Measurements from ENCODE around the gene NFATC4.

The NFATC4 gene

GRCh38 chr14:24422261-24422660 lies 54.3 kb downstream of the NFATC4 start:
- Mint-ChIP-seq H3K27me3 (peaks cover 16% of the 10 kb centered on the region), H3K9me3 (no peaks in the 10 kb centered on the region), H3K27ac (no peak overlapping the region), H3K4me1 (ENCODE audit: low read depth) (peaks cover 21% of the 10 kb centered on the region), H3K36me3 (ENCODE audit: low read depth) (no peaks in the 10 kb centered on the region), H3K4me3 (no peak overlapping the region)
- intact Hi-C loops (cut with micrococcal nuclease) = no loop called here

GRCh38 chr14:24422694-24423601 lies 55.0 kb downstream of the NFATC4 start:
- no peak overlapping the region for H3K4me3 Mint-ChIP-seq
- intact Hi-C loops (cut with micrococcal nuclease) = no loop called here
- peaks cover 21% of the 10 kb centered on the region for H3K4me1 Mint-ChIP-seq (ENCODE audit: low read depth)
- no peaks in the 10 kb centered on the region for H3K36me3 Mint-ChIP-seq (ENCODE audit: low read depth)
- no peaks in the 10 kb centered on the region for H3K9me3 Mint-ChIP-seq
- H3K27ac Mint-ChIP-seq = no peak overlapping the region
- peaks cover 19% of the 10 kb centered on the region for H3K27me3 Mint-ChIP-seq

- H3K9me3 Mint-ChIP-seq = no peaks in the 10 kb centered on the region
- peaks cover 40% of the 10 kb centered on the region for H3K4me1 Mint-ChIP-seq (ENCODE audit: low read depth)
- no peak overlapping the region for H3K27ac Mint-ChIP-seq
- H3K36me3 Mint-ChIP-seq (ENCODE audit: low read depth) = peaks cover 11% of the 10 kb centered on the region
- H3K4me3 Mint-ChIP-seq = no peak overlapping the region
- peaks cover 9% of the 10 kb centered on the region for H3K27me3 Mint-ChIP-seq
- intact Hi-C loops (cut with micrococcal nuclease) = no loop called here
Measured at GRCh38 chr14:24425704-24426103, 57.7 kb downstream of the NFATC4 start.

GRCh38 chr14:24426150-24426911 lies 58.3 kb downstream of the NFATC4 start:
- Mint-ChIP-seq H3K4me1 (ENCODE audit: low read depth) (peaks cover 46% of the 10 kb centered on the region), H3K4me3 (no peak overlapping the region), H3K27ac (peak overlapping the region; percentile 57), H3K27me3 (peaks cover 9% of the 10 kb centered on the region), H3K36me3 (ENCODE audit: low read depth) (peaks cover 17% of the 10 kb centered on the region), H3K9me3 (no peaks in the 10 kb centered on the region)
- intact Hi-C loops (cut with micrococcal nuclease) = no loop called here

- no peak overlapping the region for H3K4me3 Mint-ChIP-seq
- H3K9me3 Mint-ChIP-seq = no peaks in the 10 kb centered on the region
- peaks cover 53% of the 10 kb centered on the region for H3K4me1 Mint-ChIP-seq (ENCODE audit: low read depth)
- H3K27ac Mint-ChIP-seq = peak overlapping the region; percentile 57
- intact Hi-C loops (cut with micrococcal nuclease) = no loop called here
- H3K36me3 Mint-ChIP-seq (ENCODE audit: low read depth) = peaks cover 24% of the 10 kb centered on the region
- peaks cover 7% of the 10 kb centered on the region for H3K27me3 Mint-ChIP-seq
Measured at GRCh38 chr14:24426912-24427536, 59.0 kb downstream of the NFATC4 start.

GRCh38 chr14:24427537-24428508 lies 59.8 kb downstream of the NFATC4 start:
- intact Hi-C loops (cut with micrococcal nuclease) = no loop called here
- peaks cover 55% of the 10 kb centered on the region for H3K4me1 Mint-ChIP-seq (ENCODE audit: low read depth)
- H3K9me3 Mint-ChIP-seq = no peaks in the 10 kb centered on the region
- H3K36me3 Mint-ChIP-seq (ENCODE audit: low read depth) = peaks cover 32% of the 10 kb centered on the region
- peak overlapping the region; percentile 57 for H3K27ac Mint-ChIP-seq
- peaks cover 7% of the 10 kb centered on the region for H3K27me3 Mint-ChIP-seq
- H3K4me3 Mint-ChIP-seq = no peak overlapping the region

GRCh38 chr14:24428628-24429394 lies 60.8 kb downstream of the NFATC4 start:
- H3K4me1 Mint-ChIP-seq (ENCODE audit: low read depth) = peaks cover 64% of the 10 kb centered on the region
- no peak overlapping the region for H3K4me3 Mint-ChIP-seq
- H3K9me3 Mint-ChIP-seq = no peaks in the 10 kb centered on the region
- intact Hi-C loops (cut with micrococcal nuclease) = no loop called here
- H3K27ac Mint-ChIP-seq = peak overlapping the region; percentile 97
- peaks cover 7% of the 10 kb centered on the region for H3K27me3 Mint-ChIP-seq
- H3K36me3 Mint-ChIP-seq (ENCODE audit: low read depth) = peaks cover 42% of the 10 kb centered on the region
